GM10266 (cell line): ENCODE data around the gene MCEMP1.

Experiments used
- DNase-seq: peaks from one replicate; pipeline ENCODE4 v3.0.0; 2012; ENCODE audit errors: extremely low spot score
- TF ChIP-seq, protein P1 (sequence below): IDR thresholded peaks from 2 replicates; pipeline ENCODE4 v1.5.1; 2012; ENCODE audit warnings: mild to moderate bottlenecking, low read depth; ENCODE audit not compliant: control insufficient read depth, insufficient read depth; ENCODE audit errors: missing control alignments

The MCEMP1 gene

DNA sequence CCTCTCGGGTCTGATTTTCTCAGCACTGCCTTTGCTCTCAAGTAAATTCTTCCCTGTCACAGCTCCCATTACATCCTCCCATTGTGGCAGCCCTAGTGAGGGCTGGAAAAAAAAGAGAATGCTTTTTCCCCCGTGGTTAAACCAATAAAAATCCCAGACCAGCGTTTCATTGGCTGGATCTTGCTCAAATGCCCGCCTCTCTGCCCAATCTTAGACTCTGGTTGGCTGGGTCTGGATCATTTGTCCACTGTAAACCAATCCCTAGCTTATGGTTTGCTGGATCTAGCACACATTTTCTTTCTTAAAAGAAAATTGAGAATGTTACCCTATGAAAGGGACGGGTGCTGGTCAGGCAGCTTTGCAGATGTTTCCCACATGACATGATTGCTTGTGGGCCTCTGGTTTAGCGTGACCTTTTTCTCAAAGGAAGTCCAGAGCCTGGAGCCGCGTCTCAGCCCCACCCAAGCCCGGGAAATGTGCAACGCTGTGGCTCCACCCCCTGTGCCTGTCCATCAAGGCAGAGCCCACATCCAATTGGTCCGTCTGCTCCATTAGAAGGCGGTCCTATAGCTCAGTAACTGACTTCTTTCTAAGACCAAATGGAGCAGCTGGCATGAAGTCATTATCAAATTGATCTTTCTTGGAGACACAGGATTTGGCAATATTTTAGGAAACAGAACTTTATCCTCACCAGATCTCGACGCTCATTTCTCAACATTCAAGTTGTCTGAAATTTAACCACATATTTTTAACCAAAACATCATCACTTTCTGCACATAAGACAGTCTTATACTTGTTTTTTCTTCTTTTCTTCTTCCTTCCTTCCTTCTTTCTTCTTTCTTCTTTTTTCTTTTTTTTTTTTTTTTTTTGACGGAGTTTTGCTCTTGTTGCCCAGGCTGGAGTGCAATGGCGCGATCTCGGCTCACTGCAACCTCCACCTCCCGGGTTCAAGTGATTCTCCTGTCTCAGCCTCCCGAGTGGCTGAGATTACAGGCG lies 2.6 kb upstream of the MCEMP1 start:
- no peak for DNase-seq
- TF ChIP-seq, protein P1, sequence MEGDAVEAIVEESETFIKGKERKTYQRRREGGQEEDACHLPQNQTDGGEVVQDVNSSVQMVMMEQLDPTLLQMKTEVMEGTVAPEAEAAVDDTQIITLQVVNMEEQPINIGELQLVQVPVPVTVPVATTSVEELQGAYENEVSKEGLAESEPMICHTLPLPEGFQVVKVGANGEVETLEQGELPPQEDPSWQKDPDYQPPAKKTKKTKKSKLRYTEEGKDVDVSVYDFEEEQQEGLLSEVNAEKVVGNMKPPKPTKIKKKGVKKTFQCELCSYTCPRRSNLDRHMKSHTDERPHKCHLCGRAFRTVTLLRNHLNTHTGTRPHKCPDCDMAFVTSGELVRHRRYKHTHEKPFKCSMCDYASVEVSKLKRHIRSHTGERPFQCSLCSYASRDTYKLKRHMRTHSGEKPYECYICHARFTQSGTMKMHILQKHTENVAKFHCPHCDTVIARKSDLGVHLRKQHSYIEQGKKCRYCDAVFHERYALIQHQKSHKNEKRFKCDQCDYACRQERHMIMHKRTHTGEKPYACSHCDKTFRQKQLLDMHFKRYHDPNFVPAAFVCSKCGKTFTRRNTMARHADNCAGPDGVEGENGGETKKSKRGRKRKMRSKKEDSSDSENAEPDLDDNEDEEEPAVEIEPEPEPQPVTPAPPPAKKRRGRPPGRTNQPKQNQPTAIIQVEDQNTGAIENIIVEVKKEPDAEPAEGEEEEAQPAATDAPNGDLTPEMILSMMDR = no peak

DNA sequence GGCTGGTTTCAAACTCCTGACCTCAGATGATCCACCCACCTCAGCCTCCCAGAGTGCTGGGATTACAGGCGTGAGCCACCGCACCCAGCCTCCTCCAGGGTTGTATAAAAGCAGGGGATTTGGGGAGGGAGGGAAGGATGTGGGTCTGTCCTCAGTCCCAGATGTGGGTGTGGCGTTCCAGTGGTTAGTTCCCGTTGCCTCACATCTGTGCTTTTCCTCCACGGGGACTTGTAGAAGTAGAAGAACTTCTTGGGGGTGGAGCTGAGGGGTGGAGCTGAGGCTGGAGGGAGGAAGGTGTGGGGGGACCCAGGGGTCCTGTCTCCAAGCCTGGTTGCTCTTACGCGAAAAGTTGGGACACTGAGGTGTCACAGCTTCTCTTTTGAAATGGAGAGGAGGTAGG lies 514 bp upstream of the MCEMP1 start:
- no peak for DNase-seq
- TF ChIP-seq, protein P1 = no peak

DNA sequence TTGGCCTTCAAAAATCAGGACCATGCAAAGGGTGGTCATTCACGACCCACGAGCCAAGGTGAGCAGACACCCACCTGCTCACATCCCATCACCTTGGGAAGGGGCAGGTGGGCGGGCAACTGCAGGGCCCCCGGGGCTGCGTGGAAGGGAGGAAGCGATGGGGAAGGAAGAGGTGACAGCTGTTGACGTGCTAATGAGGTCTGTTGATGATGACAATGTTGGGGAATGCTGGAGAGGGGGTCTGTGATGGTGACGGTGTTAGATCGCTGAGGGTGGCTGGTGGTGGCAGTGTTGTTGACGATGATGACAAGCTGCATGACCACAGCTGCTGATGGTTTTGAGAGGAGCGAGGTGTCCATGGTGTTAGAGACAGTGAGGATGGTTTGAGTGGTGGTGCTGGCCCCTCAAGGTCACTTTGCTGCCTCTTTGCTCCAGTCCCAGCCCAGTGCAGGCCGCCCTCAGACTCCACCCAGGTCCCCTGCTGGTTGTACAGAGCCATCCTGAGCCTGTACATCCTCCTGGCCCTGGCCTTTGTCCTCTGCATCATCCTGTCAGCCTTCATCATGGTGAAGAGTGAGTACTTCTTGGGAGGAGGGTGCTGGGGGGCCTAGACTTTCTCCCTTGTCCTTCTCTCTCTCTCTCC lies 900 bp downstream of the MCEMP1 start:
- TF ChIP-seq, protein P1 = peak; percentile 31
- DNase-seq = no peak

DNA sequence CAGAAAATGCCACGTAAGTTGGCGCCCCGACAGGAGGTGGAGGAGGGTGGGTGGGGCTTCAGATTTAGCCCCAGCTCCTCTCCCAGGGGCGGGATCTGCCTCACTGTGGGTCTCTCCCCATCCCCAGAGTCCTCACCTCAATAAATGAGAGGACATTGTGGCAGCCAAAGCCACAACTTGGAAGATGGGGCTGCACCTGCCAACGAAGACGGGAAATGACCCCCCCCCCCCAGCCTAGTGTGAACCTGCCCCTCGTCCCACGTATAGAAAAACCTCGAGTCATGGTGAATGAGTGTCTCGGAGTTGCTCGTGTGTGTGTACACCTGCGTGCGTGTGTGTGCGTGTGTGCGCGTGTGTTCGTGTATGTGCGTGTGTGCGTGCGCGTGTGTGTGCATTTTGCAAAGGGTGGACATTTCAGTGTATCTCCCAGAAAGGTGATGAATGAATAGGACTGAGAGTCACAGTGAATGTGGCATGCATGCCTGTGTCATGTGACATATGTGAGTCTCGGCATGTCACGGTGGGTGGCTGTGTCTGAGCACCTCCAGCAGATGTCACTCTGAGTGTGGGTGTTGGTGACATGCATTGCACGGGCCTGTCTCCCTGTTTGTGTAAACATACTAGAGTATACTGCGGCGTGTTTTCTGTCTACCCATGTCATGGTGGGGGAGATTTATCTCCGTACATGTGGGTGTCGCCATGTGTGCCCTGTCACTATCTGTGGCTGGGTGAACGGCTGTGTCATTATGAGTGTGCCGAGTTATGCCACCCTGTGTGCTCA lies 2.3 kb downstream of the MCEMP1 start:
- TF ChIP-seq, protein P1 = peak; percentile 69
- DNase-seq = peak; percentile 82

DNA sequence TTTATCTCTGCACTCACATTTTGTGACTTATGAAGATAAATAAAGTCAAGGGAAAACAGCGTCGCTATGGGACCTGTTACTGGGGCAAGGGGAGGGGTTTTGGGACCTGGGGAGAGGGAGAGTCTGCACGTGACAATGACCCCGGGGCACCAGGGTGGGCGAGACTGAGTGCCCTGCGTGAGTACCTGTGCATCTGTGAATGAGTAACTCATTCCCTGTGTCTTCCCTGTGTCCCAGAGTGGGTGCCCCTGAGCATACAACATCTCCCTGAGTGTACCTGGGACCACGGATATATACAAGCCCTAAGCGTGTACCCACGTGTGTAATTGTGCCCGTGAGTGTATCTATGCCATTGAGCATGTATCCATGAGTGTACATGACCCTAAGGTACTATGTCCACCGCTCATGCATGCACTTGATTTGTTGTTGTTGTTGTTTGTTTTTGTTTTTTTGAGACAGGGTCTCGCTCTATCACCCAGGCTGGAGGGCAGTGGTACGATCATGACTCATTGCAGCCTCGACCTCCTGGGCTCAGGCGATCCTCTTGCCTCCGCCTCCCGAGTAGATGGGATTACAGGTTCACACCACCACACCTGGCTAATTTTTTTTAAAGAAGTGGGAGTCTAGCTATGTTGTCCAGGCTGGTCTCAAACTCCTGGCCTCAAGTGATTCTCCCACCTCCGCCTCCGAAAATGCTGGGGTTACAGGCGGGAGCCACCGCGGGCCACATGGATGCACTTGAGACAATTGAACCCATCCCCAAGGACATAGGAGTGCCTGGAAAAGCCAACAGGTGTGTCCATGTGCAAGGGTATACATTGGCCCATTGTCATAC lies 3.1 kb downstream of the MCEMP1 start:
- TF ChIP-seq, protein P1 = no peak
- no peak for DNase-seq

DNA sequence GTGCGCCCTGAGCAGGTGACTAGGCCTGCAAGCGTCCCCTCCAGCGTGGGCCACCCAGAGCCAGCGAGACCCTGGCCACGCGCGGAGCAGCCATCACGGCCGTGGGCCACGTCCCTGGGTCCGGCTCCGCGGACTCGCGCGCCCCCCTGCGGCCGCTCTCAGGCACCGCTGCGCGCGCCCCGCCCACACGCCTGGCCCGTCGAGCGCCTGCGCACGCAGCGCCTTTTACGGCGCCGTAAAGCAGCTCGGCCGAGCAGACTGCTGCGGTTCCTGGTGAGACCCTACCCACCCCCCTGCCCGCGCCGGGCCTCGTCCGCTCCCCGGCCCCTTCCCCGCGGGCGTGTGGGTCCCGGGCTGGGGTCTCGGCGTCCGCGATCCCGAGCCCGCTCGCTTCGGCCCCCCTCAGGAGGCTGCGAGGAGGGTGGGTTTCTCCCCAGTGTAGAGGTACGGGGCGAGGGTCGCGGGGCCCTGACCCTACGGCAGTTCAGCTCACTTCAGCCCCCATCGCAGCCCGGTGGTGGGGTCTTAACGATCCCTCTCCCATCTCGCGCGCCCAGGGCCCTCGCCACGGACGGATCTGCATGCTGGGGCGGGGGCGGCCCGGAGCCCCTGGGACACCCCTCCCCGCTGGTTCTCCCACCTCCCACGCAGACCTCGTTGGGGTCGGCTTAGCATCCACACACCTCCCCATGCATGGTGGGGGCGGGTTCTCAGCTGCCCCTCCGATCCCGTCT lies 3.9 kb downstream of the MCEMP1 start, which contains the start of gene TRAPPC5:
TRAPPC5 (plus strand) TSS at position 228 of the 734 bp plus-strand sequence. CDS start 1,421 bp downstream, outside the sequence.
- TF ChIP-seq, protein P1 = peak; percentile 99
- peak; percentile 94 for DNase-seq
